H9 (cell line): ENCODE measurements around the gene SPOCK3. TPM values are rescaled to one million over a fixed set of nuclear protein-coding genes. Genes with fewer than 3 reads are reported as not detected.

ENCODE experiments used
- DNase-seq: peaks from one replicate; pipeline ENCODE4 v3.0.0-alpha.2; 2017
- H2AFZ ChIP-seq: one replicate; pipeline ENCODE4 v1.6.1; 2013; ENCODE audit warnings: mild to moderate bottlenecking, low read length, control low read depth, moderate library complexity
- H2AK5ac ChIP-seq: 2 replicates; pipeline ENCODE4 v1.6.1; 2013; ENCODE audit warnings: low read length, control low read depth, mixed read lengths; ENCODE audit not compliant: insufficient read length
- H2BK120ac ChIP-seq: one replicate; pipeline ENCODE4 v1.6.1; 2013; ENCODE audit warnings: low read depth, mild to moderate bottlenecking, low read length, control low read depth, inconsistent platforms; ENCODE audit not compliant: poor library complexity, severe bottlenecking
- H2BK12ac ChIP-seq: 2 replicates; pipeline ENCODE4 v1.6.1; 2013; ENCODE audit warnings: low read length, control low read depth, mixed read lengths, low read depth; ENCODE audit not compliant: insufficient read length
- H2BK15ac ChIP-seq: 2 replicates; pipeline ENCODE4 v1.6.1; 2013; ENCODE audit warnings: low read depth, low read length, control low read depth
- H2BK20ac ChIP-seq: one replicate; pipeline ENCODE4 v1.6.1; 2013; ENCODE audit warnings: low read depth, mild to moderate bottlenecking, low read length, control low read depth, inconsistent platforms; ENCODE audit not compliant: poor library complexity, severe bottlenecking
- H2BK5ac ChIP-seq: 2 replicates; pipeline ENCODE4 v1.6.1; 2013; ENCODE audit warnings: low read length, control low read depth, mixed read lengths; ENCODE audit not compliant: insufficient read length
- H3K14ac ChIP-seq: 2 replicates; pipeline ENCODE4 v1.6.1; 2013; ENCODE audit warnings: low read length, control low read depth; ENCODE audit not compliant: insufficient read depth
- H3K18ac ChIP-seq: 2 replicates; pipeline ENCODE4 v1.6.1; 2013; ENCODE audit warnings: low read depth, mild to moderate bottlenecking, mixed read lengths, low read length, control low read depth; ENCODE audit not compliant: insufficient read length
- H3K23ac ChIP-seq: 2 replicates; pipeline ENCODE4 v1.6.1; 2013; ENCODE audit warnings: low read length, control low read depth, mixed read lengths, low read depth; ENCODE audit not compliant: insufficient read length
- H3K23me2 ChIP-seq: 2 replicates; pipeline ENCODE4 v1.6.1; 2013; ENCODE audit warnings: low read depth, mild to moderate bottlenecking, mixed read lengths, low read length, control low read depth; ENCODE audit not compliant: insufficient read length, poor library complexity, severe bottlenecking
- H3K27ac ChIP-seq: 2 replicates; pipeline ENCODE4 v1.5.1; 2013; ENCODE audit warnings: low read length, control low read depth, mixed read lengths, low read depth; ENCODE audit not compliant: insufficient read length
- H3K27me3 ChIP-seq: 2 replicates; pipeline ENCODE4 v1.6.1; 2013; ENCODE audit warnings: low read length, control low read depth, inconsistent platforms; ENCODE audit not compliant: insufficient read depth
- H3K4ac ChIP-seq: 2 replicates; pipeline ENCODE4 v1.6.1; 2013; ENCODE audit warnings: low read depth, mild to moderate bottlenecking, control low read depth, inconsistent platforms, low read length, moderate library complexity
- H3K4me1 ChIP-seq: 2 replicates; pipeline ENCODE4 v1.6.1; 2013; ENCODE audit warnings: low read length, control low read depth, inconsistent platforms; ENCODE audit not compliant: insufficient read depth
- H3K4me2 ChIP-seq: 2 replicates; pipeline ENCODE4 v1.6.1; 2013; ENCODE audit warnings: low read length, control low read depth, mixed read lengths; ENCODE audit not compliant: insufficient read length, insufficient read depth
- H3K56ac ChIP-seq: 2 replicates; pipeline ENCODE4 v1.6.1; 2013; ENCODE audit warnings: low read depth, mild to moderate bottlenecking, mixed read lengths, low read length, control low read depth; ENCODE audit not compliant: insufficient read length
- H3K79me1 ChIP-seq: 2 replicates; pipeline ENCODE4 v1.6.1; 2013; ENCODE audit warnings: low read depth, mild to moderate bottlenecking, moderate library complexity, low read length, control low read depth, inconsistent platforms; ENCODE audit not compliant: insufficient read depth, poor library complexity, severe bottlenecking
- H3K79me2 ChIP-seq: 2 replicates; pipeline ENCODE4 v1.6.1; 2013; ENCODE audit warnings: low read length, control low read depth, inconsistent platforms; ENCODE audit not compliant: insufficient read depth
- H3K9ac ChIP-seq: 2 replicates; pipeline ENCODE4 v1.6.1; 2013; ENCODE audit warnings: low read length, control low read depth, mixed read lengths; ENCODE audit not compliant: insufficient read length; ENCODE audit errors: extremely low read depth
- H3K9me3 ChIP-seq: one replicate; pipeline ENCODE4 v1.6.1; 2013; ENCODE audit warnings: low read depth, low read length, inconsistent platforms; ENCODE audit not compliant: control insufficient read depth
- H3T11ph ChIP-seq: one replicate; pipeline ENCODE4 v1.6.1; 2013; ENCODE audit warnings: mild to moderate bottlenecking, low read length, control low read depth, inconsistent platforms
- H4K20me1 ChIP-seq: one replicate; pipeline ENCODE4 v1.6.1; 2013; ENCODE audit not compliant: control insufficient read depth, insufficient read length, insufficient read depth
- H4K5ac ChIP-seq: 2 replicates; pipeline ENCODE4 v1.6.1; 2013; ENCODE audit warnings: low read depth, mild to moderate bottlenecking, mixed read lengths, low read length, control low read depth; ENCODE audit not compliant: insufficient read length
- H4K8ac ChIP-seq: replicated peaks from 2 replicates; pipeline ENCODE4 v1.6.1; 2013; ENCODE audit warnings: low read length, control low read depth, mixed read lengths, low read depth; ENCODE audit not compliant: insufficient read length
- H4K91ac ChIP-seq: 2 replicates; pipeline ENCODE4 v1.6.1; 2013; ENCODE audit warnings: low read depth, mild to moderate bottlenecking, moderate library complexity, mixed read lengths, low read length, control low read depth; ENCODE audit not compliant: insufficient read length
- H3K27ac Mint-ChIP-seq, 3 experiments: 2 replicates in 2 of 3; 3 replicates in 1 of 3; pipeline ENCODE4 v1.8.0; 2020 to 2021; ENCODE audit warnings: mixed read lengths in 3 of 3, mild to moderate bottlenecking in 1 of 3, moderate library complexity in 1 of 3
- H3K27me3 Mint-ChIP-seq: 2 replicates; pipeline ENCODE4 v1.8.0; 2021; ENCODE audit warnings: low read depth, mild to moderate bottlenecking, moderate library complexity, mixed read lengths
- H3K36me3 Mint-ChIP-seq, 3 experiments: 2 replicates in 2 of 3; 3 replicates in 1 of 3; pipeline ENCODE4 v1.8.0; 2020 to 2021; ENCODE audit warnings: low read depth in 3 of 3, mixed read lengths in 3 of 3; ENCODE audit not compliant: insufficient read depth in 1 of 3
- H3K4me1 Mint-ChIP-seq, 2 experiments: 2 replicates each; pipeline ENCODE4 v1.8.0; 2020; ENCODE audit warnings: mixed read lengths in 2 of 2
- H3K4me3 Mint-ChIP-seq, 2 experiments: 2 replicates in 1 of 2; 3 replicates in 1 of 2; pipeline ENCODE4 v1.8.0; 2020 to 2021; ENCODE audit warnings: mild to moderate bottlenecking in 2 of 2, mixed read lengths in 2 of 2, moderate library complexity in 1 of 2
- H3K9me3 Mint-ChIP-seq, 2 experiments: 2 replicates in 1 of 2; 3 replicates in 1 of 2; pipeline ENCODE4 v1.8.0; 2020; ENCODE audit warnings: mild to moderate bottlenecking in 2 of 2, mixed read lengths in 2 of 2, moderate library complexity in 1 of 2
- WGBS: extraction: QIAGEN DNeasy Blood & Tissue Kit; methylation state at CpG from one replicate; pipeline ENCODE4 v1.1.7; 2013; ENCODE audit warnings: missing lambda C conversion rate, low lambda C conversion rate, mixed read lengths; ENCODE audit not compliant: insufficient read length; ENCODE audit errors: extremely low coverage; 5-methylcytosine and 5-hydroxymethylcytosine counted together
- total RNA-seq: library from RNA; stranded (reverse); gene quantifications from 2 replicates; pipeline ENCODE4 v1.2.1, GENCODE V29; 2021
- TF ChIP-seq, protein P1 (sequence below): fragments of 200-600 bp; sonication (generic); conservative IDR thresholded peaks from 3 replicates; pipeline ENCODE4 v1.8.0; 2021; ENCODE audit warnings: antibody characterized with exemption, mild to moderate bottlenecking

Gene SPOCK3
- total RNA-seq, 1 experiment from 2014 or later = 0.28 TPM

DNA sequence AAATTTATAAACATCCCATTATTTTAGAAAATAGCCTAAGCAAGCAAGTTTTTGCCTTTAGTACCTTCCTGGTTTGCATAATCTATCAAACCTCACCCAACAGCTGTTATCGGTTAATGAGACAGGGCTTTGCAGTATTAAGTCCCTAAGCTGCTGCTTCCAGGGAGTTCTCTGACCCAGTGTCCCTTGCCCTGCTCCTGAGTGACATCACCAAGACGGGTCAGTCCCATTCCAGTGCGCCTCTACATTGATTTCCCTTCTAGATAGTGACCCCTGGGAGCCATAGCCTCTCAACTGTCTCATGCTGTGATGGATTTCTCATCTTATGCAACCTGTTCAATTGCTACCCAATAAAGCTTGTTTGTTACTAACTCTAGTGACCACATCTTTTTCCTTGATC lies 410.4 kb downstream of the SPOCK3 start:
- WGBS = no CpG with 5 or more reads among the region's 3 CpGs
- Histone ChIP-seq H3K4me1 (no peaks in the 10 kb centered on the region), H3K4ac (no peak overlapping the region), H3K4me2 (no peak overlapping the region), H4K5ac (no peak overlapping the region), H2BK5ac (no peak overlapping the region), H4K91ac (no peak overlapping the region), H4K8ac (no peak overlapping the region), H2BK120ac (no peak overlapping the region), H2BK20ac (no peak overlapping the region), H2BK12ac (no peak overlapping the region), H3K56ac (no peak overlapping the region), H3K18ac (no peak overlapping the region), H3K23me2 (no peaks in the 10 kb centered on the region), H2AFZ (no peak overlapping the region), H3K27me3 (no peaks in the 10 kb centered on the region; the same call in 1 of the 2 replicates), H3K9me3 (no peaks in the 10 kb centered on the region), H2AK5ac (no peak overlapping the region), H4K20me1 (no peaks in the 10 kb centered on the region), H3K14ac (no peak overlapping the region), H3K27ac (no peak overlapping the region), H3K79me2 (no peaks in the 10 kb centered on the region), H3K9ac (no peak overlapping the region), H3T11ph (no peak overlapping the region), H3K79me1 (no peaks in the 10 kb centered on the region), H2BK15ac (no peak overlapping the region), H3K23ac (no peak overlapping the region)
- Mint-ChIP-seq H3K9me3 (no peaks in the 10 kb centered on the region), H3K27ac (no peak overlapping the region; a peak in 1 of 7 replicates), H3K4me1 (no peaks in the 10 kb centered on the region), H3K27me3 (no peaks in the 10 kb centered on the region), H3K4me3 (no peak overlapping the region), H3K36me3 (no peaks in the 10 kb centered on the region; a peak in 1 of 7 replicates)
- TF ChIP-seq, protein P1, sequence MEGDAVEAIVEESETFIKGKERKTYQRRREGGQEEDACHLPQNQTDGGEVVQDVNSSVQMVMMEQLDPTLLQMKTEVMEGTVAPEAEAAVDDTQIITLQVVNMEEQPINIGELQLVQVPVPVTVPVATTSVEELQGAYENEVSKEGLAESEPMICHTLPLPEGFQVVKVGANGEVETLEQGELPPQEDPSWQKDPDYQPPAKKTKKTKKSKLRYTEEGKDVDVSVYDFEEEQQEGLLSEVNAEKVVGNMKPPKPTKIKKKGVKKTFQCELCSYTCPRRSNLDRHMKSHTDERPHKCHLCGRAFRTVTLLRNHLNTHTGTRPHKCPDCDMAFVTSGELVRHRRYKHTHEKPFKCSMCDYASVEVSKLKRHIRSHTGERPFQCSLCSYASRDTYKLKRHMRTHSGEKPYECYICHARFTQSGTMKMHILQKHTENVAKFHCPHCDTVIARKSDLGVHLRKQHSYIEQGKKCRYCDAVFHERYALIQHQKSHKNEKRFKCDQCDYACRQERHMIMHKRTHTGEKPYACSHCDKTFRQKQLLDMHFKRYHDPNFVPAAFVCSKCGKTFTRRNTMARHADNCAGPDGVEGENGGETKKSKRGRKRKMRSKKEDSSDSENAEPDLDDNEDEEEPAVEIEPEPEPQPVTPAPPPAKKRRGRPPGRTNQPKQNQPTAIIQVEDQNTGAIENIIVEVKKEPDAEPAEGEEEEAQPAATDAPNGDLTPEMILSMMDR = no peak
- DNase-seq = no peak
